ENCODE results near the gene IL13RA1.

- TF ChIP-seq CTCF (IDR thresholded peaks at IDR 0.05) (no peak), POLR2A (IDR thresholded peaks at IDR 0.05) (no peak), POLR2AphosphoS5 (IDR thresholded peaks at IDR 0.05) (no peak), EP300 (IDR thresholded peaks at IDR 0.05) (no peak)
Measured at GRCh38 chrX:118724775-118725174, 2.6 kb upstream of the IL13RA1 start.

Measured in sigmoid colon (tissue), 4 donors.